Fibroblast of peridontal ligament (primary cell): Measurements from ENCODE around the gene BCAS3.
"Not testable (repeated sequence)": the region's sequence is repeated elsewhere in the genome, so short reads cannot be mapped to it uniquely, and the experiment has no call there.

Experiments used
- DNase-seq: peaks from one replicate; pipeline ENCODE4 v3.0.0-alpha.2; 2010; ENCODE audit errors: extremely low read depth

BCAS3 gene

DNA sequence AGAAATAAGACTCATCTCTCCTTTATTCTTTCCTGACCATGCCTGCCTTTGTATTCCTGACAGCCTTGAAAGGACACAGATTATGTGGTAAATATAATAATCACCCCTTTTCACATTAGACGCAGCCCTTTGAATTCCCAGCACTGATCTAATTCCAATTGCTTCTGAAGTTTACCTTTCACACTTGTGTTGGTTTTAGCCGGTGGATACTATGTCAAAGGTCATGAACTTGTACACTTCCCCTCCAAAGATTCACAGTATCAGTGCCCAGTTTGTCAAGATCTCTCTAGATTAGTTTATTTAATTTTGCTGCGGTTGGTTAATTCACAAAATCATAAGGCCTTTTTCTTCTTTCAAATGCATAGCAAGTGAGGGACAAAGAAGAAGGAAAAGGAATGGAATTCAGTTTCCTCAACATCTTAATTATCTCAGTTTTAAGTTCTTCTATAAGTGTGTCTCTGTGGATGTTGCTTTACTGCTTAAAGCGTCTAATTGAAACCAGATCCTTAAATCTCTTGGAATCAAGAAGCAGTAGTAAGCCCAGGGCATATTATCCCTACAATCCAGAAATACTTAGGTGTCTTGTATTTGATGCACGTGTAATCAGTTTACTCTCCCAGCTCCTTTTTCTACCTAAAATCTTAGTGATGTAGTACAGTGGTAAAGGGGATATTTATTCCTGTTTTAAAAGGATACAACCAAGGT lies 547.7 kb downstream of the BCAS3 start:
- DNase-seq: peak; percentile 44

DNA sequence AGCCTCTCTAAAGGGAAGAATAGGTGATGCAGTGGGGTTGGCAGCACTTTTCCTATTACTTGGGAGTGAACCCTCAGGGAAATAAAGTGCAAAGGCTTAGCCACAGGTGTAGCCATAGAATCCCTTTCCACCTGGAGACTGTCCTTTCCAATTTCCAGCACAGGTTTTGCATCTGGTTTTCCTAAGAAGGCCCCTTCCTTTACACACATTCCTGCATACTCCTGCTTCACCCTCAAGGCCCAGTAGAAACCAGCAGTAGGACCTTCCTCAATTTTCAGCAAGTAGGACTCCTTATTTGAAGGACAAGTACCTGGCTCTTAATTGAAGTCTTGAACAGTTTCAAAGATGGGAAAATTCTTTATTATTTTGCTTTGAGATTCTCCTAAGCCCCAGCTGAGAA lies 550.2 kb downstream of the BCAS3 start:
- no peak for DNase-seq

DNA sequence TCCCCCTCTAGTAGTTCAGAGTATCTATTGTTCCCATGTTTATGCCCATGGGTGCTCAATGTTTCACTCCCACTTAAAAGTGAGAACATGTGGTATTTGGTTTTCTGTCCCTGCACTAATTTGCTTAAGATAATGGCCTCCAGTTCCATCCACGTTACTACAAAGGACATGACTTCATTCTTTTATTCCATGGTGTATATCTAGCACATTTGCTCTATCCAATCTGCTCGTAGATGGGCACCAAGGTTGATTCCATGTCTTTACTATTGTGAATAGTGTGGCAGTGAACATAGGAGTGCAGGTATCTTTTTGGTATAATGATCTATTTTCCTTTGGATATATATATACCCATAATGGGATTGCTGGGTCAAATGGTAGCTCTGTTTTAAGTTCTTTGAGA lies 552.8 kb downstream of the BCAS3 start:
- no peak for DNase-seq

DNA sequence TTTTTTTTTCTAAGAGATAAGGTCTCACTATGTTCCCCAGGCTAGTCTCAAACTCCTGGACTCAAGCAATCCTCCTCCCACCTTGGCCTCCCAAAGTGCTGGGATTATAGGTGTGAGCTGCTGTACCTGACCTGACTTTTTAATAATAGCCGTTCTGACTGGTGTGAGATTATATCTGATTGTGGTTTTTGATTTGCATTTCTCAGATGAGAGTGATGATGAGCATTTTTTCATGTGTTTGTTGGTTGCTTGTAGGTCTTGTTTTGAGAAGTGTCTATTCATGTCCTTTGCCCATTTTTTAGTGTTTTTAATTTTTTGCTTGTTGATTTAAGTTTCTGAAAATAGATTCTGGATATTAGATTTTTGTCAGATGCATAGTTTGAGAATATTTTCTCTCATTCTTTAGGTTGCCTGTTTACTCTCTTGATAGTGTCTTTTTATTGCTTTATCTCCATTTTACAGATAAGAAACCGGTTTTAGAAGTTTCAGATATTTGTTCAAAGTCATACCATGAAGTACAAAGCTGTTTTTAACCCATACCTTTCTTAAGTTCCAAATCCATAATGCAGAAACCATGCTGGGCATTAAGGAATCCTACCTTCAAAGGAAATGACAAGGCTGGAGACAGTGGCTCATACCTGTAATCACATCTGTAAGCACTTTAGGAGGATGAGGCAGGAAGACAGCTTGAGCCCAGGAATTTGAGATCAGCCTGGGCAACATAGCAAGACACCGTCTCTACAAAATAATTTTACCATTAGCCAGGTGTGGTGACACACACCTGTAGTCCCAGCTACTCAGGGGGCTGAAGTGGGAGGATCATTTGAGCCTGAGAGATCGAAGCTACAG lies 553.5 kb downstream of the BCAS3 start:
- DNase-seq: no peak

DNA sequence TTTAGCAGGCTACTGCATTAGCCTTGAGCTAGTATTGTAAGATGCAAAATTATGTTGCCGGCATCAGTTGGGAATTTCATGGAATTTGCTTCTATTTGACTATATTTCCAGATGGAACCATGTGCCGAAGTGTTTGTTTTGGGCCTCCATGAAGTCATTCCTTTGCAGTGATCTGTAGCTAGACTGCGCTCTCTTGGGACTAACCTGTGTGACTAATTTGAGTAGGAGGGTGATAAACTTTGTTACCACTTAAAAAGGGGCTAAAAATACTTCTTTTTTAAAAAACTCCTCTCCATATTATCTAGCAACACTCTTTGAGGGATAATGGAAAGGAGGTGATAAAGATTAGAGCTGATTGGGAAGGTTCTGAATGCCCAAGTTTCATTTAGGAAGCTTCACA lies 555.2 kb downstream of the BCAS3 start:
- DNase-seq: peak; percentile 29

DNA sequence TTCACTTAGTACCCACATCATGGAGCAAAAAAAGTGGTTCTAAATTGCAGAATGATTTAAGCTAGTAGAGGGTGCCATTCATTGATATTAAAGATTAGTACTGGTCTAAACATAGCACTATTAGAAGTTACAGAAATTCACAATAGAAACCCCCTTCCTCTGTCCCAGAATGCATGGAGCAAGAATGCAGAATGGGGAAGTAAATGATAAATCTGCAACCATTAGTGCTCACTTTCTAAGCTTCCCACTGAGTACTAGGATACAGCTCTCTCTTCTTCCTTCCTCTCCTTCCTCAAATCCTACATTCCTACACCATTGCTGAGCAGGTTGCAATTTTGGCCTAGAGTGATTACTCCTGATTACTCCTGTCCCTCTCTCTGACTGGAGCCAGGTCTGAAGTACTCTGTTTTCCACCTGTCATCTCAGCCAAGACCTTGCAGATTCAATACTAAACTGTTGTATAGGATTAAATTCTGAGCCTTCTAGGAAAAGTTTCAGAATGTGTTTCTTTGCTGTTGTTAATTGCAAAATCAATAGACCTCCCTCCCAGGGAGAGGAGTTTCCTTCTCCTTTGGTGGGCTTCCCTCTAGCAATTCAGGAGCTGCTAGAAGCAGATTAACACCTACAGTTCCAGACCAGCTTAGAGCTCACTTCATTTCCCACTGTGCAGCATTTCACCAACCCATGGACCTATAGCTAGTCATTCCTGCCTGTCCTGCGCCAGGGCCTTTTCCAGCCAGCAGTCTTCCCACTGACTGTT lies 556.5 kb downstream of the BCAS3 start:
- DNase-seq: no peak

DNA sequence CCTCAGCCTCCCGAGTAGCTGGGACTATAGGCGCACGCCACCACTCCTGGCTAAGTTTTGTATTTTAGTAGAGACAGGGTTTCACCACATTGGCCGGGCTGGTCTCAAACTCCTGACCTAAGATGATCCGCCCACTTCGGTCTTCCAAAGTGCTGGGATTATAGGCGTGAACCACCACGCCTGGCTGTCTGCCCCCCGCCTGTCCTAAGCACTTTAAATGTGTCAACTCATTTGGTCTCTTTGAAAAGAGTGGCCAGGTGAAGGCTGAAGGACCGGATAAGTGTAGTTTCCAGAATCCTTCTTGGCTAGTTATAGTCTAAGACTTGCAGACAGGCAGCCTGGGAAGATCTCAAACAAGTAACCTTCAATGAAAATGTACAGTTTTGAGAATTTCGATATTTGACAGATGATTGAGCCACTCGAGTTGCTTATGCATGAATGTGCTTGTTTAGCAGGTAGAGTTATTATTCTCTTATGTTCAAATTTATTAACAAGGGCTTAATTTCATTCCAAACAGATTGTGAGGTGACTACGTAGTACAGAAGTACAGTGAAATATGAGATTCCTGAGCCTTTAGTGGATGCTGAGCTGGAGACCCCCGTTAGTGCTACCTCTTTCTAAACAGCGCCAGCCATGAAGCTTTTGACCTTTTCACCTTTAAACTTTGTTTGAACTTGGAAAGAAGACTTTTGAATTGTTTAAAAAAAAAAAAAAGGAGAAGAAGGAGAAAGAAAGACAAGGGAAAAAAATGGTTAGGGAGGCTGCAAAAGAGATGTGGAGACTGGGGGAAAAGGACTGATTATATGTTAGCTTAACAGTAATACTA lies 557.6 kb downstream of the BCAS3 start:
- DNase-seq: no peak

DNA sequence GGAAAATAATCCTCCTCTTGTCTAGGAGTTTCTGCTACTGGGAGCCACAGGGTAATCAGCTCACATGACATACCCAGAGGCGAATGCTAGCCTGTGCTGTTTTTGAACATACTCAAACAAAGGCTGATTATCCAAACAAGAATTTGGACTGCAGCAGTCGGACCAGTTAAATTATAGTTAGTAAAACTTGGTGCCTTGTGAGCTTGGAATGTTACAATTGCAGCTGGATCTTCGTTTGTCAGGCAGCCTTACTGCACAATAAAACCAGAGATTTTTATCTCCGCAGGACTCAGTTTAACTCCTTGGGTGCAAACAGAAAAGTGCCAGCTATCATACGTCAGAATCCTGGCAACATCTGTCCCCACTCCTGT lies 558.2 kb downstream of the BCAS3 start:
- peak; percentile 84 for DNase-seq

DNA sequence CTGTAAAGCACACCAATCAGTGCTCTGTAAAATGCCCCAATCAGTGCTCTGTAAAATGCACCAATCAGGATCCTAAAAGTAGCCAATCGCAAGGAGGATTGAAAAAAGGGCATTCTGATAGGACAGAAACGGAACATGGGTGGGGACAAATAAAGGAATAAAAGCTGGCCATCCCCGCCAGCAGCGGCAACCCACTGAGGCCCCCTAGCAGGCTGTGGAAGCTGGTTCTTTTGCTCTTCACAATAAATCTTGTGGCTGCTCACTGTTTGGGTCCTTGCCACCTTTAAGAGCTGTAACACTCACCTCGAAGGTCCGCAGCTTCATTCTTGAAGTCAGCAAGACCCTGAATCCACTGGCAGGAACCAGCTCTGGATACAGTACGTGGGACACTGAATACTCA lies 559.6 kb downstream of the BCAS3 start:
- DNase-seq: no peak

DNA sequence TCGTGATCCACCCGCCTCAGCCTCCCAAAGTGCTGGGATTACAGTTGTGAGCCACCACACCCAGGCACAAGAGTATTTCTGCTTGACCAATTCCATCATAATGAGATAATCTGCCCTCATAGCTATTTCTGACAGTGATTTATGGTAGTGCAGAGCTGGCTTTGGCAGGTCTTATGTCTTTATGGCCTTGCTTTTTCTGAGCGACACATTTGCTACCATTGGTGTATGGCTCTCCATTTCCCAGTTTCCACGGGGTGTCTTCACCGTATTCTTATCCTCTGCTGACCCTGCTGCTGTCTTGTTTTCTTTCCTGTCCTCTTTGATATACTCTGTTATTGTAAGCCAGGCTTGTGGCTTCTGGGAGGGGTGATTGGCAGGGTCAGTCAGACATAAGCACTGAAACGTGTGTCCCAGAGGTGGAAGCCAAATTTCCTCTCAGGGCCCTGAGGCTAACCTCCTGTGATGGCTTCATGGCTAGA lies 560.8 kb downstream of the BCAS3 start:
- DNase-seq: no peak

DNA sequence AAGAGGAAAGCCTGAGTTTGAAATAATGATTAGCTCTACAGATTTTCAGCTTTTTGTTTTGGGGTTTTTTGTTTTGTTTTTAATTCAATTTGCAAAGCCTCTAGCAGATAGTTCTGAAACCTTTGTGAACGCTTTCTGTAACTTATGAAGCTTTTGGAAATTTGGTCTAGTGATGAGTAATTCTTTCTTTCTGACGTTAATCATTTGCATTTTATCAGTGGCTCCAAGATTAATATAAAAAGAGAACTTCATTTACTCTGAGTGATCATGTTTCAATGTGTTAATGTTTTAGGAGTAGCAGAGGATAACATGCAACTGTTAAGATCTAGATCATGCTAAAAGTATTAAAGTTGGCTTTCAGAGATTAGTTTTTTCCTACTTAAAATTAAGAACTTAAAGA lies 561.7 kb downstream of the BCAS3 start:
- no peak for DNase-seq

DNA sequence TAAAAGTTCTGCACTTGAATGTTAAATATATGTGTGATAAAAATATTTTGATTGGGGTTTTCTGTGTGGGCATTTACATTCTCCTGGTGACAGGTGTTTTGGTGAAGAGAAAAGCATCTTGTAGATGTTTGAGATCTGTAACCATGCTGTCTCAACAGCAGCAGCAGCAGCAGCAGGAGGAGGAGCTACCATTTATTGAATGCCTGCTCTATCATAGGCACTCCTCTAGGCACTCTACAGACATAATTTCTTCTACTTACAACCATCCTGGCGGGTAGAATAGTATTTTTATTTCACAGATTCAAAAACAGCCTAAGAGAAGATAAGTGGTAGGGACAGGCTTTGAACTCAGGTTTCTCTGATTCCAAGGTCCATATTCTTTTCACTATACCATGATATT lies 562.3 kb downstream of the BCAS3 start:
- no peak for DNase-seq

DNA sequence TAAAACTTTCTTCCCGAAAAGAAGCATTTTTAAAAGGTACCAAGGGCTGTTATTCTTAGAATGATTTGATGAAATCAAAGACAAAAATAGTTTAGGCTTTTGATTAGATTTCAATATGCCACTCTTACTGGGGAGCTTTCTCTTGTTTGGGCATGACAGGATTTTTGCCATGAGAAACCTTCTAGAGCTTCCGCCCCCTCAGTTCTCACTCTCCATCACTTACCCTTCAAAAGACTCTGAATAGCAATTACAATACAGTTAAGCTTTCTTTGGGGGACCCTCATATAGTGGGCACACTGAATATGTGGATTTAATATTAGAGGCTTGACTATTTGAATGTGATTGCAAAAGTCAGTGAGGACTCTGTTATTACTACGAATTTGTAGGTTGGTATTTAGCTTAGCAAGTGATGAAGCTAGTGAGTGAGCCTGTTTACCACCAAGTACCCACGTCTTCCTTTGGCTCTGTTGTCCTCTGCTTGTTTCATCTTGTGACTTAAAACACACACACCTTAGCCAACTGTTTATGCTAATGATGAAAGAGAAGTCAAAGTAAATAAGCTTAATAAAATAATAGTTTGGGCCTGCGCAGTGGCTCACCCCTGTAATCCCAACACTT lies 563.3 kb downstream of the BCAS3 start:
- no peak for DNase-seq

DNA sequence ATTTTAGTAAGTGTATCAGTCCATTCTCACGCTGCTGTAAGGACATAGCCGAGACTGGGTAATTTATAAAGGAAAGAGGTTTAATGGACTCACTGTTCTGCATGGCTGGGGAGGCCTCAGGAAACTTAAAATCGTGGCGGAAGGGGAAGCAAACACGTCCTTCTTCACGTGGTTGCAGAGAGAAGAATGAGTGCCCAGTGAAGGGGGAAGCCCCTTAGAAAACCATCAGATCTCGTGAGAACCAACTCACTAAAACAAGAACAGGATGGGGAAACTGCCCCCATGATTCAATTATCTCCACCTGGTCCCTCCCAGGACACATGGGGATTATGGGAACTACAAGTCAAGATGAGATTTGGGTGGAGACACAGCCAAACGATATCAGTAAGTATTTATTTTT lies 567.3 kb downstream of the BCAS3 start:
- DNase-seq: not testable (repeated sequence)

DNA sequence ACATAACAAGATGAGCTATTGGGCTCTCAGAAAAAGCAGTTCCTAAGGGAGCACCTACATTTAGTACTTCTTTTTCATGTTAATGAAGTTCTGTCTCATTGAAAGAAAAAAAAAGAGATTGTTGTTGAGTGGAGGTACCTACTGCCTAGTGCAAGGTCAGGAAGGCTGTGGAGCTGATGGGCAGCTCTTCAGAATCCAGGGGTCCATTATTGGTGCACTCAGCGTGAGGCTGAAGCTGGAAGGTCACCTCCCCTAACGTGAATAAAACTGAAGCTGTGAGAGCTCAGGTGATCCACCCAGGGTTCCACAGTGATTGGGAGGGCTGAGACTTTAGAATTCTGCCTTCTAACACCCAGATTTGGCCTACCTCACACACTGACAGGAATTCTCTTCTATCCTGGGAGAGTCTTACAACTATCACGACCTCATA lies 568.1 kb downstream of the BCAS3 start:
- DNase-seq: no peak

DNA sequence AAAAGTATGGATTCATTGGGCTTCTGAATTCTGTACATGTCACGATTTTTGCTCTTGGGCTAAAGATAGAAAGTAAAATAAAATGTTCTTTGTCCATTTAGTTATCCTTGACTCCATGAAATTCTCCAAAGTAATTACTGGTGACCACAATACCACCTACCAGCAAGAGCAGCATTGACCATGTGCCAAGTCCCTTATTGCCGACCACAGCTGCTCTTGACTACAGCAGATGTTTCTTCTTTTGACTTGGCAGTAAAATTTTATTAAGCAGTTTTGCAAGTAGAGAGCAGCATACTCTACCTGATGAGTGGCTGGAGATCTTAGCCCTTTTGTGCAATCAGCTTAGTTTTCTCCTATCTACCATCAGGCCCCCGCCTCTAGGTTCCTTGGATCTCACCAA lies 569.8 kb downstream of the BCAS3 start:
- peak; percentile 99 for DNase-seq

DNA sequence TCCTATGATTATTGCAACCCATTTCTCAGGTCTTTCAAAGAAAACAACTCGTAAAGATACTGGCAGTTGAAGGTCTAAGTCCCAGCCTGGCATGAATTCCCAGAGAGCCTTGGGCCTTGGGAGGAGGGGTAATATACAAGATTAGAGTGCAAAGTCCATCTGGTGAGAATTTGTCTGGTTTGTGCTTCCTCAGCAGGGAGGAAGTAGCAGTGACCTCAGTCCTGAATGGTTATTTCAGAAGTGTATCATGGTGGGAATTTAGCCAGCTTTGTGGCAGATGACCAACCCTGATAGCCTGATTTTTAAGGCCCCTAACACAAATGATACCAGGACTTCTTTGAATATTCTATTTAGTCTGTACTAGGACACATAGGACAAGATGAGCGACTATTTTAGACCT lies 570.7 kb downstream of the BCAS3 start:
- DNase-seq: peak; percentile 38

DNA sequence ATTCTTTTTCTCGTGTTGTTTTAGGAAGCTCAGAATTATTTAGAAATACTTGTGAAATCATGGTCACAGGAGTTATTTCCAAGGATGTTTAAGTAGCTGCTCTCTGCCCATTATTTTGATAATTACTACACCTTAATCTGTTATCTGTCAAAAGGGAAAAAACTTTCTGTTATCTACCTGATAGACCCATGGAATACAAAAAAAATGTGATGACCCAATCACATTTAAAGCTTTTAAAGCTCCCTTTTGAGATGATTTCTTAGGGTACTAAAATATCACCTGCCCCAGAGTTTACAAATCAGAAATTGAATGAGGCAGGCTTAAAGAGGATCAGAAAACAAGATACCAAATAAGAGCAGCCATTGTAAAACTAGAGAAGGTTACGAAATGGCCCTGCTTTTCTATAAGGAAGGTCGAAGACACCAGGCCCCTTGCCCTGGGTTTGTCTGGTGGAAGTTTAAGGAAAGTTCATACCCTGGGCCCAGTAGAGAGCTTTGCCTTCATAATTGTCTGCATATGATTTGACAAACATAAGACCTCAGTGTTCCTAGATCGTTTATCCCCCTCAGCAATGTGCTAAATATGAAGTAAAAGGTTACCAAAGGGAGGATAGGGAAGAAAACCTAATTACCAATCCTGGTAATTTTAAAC lies 572.1 kb downstream of the BCAS3 start:
- no peak for DNase-seq

DNA sequence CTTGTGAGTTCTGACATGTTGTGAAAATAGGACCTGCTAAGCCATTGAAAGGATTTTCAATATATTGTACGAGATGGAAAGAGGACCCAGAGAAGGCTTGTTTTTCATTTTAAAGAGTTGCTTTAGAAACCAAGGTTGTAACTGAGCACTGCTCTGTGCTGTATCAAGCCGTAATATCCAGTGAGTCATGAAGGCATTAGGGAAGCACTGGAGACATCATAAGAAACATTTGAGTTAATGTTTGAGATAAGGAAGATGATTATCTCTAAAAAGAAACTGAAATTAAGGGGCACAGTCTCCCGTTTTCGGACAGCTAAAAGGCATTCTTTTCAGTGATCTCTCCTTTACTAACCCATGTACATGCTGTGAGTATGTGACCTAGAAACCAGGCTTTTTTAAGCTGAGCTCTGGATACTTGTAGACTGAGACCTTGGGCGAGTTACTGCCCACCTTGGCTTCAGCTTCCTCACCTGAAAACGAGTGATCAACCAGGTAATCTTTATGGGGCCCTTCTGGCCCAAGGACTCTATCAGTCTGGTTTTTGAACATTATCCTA lies 572.8 kb downstream of the BCAS3 start:
- peak; percentile 73 for DNase-seq
